HEK293T (cell line): ENCODE data around the gene PHACTR3.

Experiments
- CTCF ChIA-PET: fragments of 350-600 bp; formaldehyde crosslinking; extraction: SDS; loops from one replicate; lab custom pipeline; 2021; ENCODE audit warnings: antibody characterized with exemption, inconsistent platforms; lab: Yijun Ruan, JAX
- POLR2A ChIA-PET: fragments of 350-600 bp; formaldehyde crosslinking; extraction: SDS; loops from one replicate; lab custom pipeline; 2020; ENCODE audit warnings: antibody characterized with exemption, inconsistent platforms; lab: Yijun Ruan, JAX
- DNase-seq: peaks from one replicate; pipeline ENCODE4 v3.0.0; 2012; ENCODE audit warnings: mixed read lengths; ENCODE audit errors: extremely low spot score
- ARNT ChIP-seq: fragments of 450-650 bp; IDR thresholded peaks from 2 replicates; pipeline ENCODE4 v1.6.1; 2017; ENCODE audit warnings: mild to moderate bottlenecking
- BHLHE40 ChIP-seq: fragments of 450-650 bp; IDR thresholded peaks from 2 replicates; pipeline ENCODE4 v1.6.1; 2016; ENCODE audit warnings: mild to moderate bottlenecking, moderate library complexity, borderline replicate concordance
- CTBP1 ChIP-seq: fragments of 450-650 bp; IDR thresholded peaks from 2 replicates; pipeline ENCODE4 v1.6.1; 2016; ENCODE audit warnings: borderline replicate concordance
- ELF4 ChIP-seq: fragments of 450-650 bp; IDR thresholded peaks from 2 replicates; pipeline ENCODE4 v1.6.1; 2017; ENCODE audit warnings: antibody characterized with exemption
- FOXA1 ChIP-seq: fragments of 450-650 bp; IDR thresholded peaks from 2 replicates; pipeline ENCODE4 v1.6.1; 2016; ENCODE audit warnings: mild to moderate bottlenecking
- FOXK2 ChIP-seq: fragments of 450-650 bp; IDR thresholded peaks from 2 replicates; pipeline ENCODE4 v1.6.1; 2016; ENCODE audit warnings: mild to moderate bottlenecking
- HDGF ChIP-seq: fragments of 450-650 bp; IDR thresholded peaks from 2 replicates; pipeline ENCODE4 v1.6.1; 2017; ENCODE audit warnings: antibody characterized with exemption, borderline replicate concordance
- L3MBTL2 ChIP-seq: fragments of 450-650 bp; conservative IDR thresholded peaks from 2 replicates; pipeline ENCODE4 v1.6.1; 2016; ENCODE audit warnings: mild to moderate bottlenecking
- LEF1 ChIP-seq: fragments of 450-650 bp; IDR thresholded peaks from 2 replicates; pipeline ENCODE4 v1.6.1; 2017; ENCODE audit warnings: mild to moderate bottlenecking, borderline replicate concordance
- NFRKB ChIP-seq: fragments of 450-650 bp; IDR thresholded peaks from 2 replicates; pipeline ENCODE4 v1.6.1; 2016; ENCODE audit warnings: mild to moderate bottlenecking, moderate library complexity
- PKNOX1 ChIP-seq: fragments of 450-650 bp; IDR thresholded peaks from 2 replicates; pipeline ENCODE4 v1.6.1; 2016
- SP1 ChIP-seq: fragments of 450-650 bp; IDR thresholded peaks from 2 replicates; pipeline ENCODE4 v1.6.1; 2017
- SUZ12 ChIP-seq: fragments of 450-650 bp; IDR thresholded peaks from 2 replicates; pipeline ENCODE4 v1.6.1; 2016; ENCODE audit warnings: mild to moderate bottlenecking
- TARDBP ChIP-seq: fragments of 450-650 bp; IDR thresholded peaks from 2 replicates; pipeline ENCODE4 v1.6.1; 2016
- ZNF384 ChIP-seq: fragments of 450-650 bp; IDR thresholded peaks from 2 replicates; pipeline ENCODE4 v1.6.1; 2016

The PHACTR3 gene

GRCh38 chr20:59817846-59818615, 213.7 kb downstream of the PHACTR3 start:
- POLR2A ChIA-PET = no interaction called here
- CTCF ChIA-PET = no interaction called here
- DNase-seq = no peak
- TF ChIP-seq CTBP1 (no peak), HDGF (no peak), ARNT (no peak)

DNA sequence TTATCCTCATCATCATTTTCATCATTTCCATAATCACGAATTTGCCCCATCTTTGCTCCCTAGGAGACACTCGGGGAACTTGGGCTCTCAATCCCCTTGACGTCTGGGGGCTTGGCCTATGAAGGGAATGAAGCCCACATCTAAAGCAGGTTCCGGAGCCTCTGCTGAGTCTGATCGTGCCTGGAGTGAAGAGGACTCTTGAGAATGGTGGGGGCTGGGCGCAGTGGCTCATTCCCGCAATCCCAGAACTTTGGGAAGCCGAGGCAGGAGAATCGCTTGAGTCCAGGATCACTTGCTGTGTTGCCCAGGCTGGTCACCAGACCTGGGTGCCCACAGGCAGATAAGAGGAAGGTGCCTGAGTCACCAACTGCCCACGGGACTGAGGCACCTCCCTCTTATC, 214.6 kb downstream of the PHACTR3 start:
- TF ChIP-seq PKNOX1 = no peak
- ChIA-PET POLR2A (no interaction called here), CTCF (no interaction called here)
- no peak for DNase-seq

GRCh38 chr20:59819496-59820203, 215.3 kb downstream of the PHACTR3 start:
- TF ChIP-seq FOXK2 (no peak), NFRKB (no peak), ARNT (no peak)
- POLR2A ChIA-PET = interaction anchor here (1.4 kb wide), 1 partner anchor 120 kb away, joined by 3 read pairs; the partner anchor contains the start of genes FAM217B and PPP1R3D
- no peak for DNase-seq
- CTCF ChIA-PET = interaction anchor here (0.6 kb wide), 1 partner anchor 419 kb away, joined by 3 read pairs; no protein-coding TSS in a partner anchor

GRCh38 chr20:59820204-59821041, 216.1 kb downstream of the PHACTR3 start:
- ChIA-PET CTCF (interaction anchor here (0.6 kb wide), 1 partner anchor 420 kb away, joined by 3 read pairs; no protein-coding TSS in a partner anchor), POLR2A (interaction anchor here (1.4 kb wide), 1 partner anchor 119 kb away, joined by 3 read pairs; the partner anchor contains the start of genes FAM217B and PPP1R3D)
- no peak for DNase-seq
- no peak for TF ChIP-seq TARDBP
- TF ChIP-seq SP1 = no peak
- no peak for TF ChIP-seq CTBP1
- no peak for TF ChIP-seq ARNT
- TF ChIP-seq HDGF = no peak
- no peak for TF ChIP-seq L3MBTL2
- TF ChIP-seq LEF1 = no peak
- no peak for TF ChIP-seq SUZ12
- no peak for TF ChIP-seq NFRKB

GRCh38 chr20:59821201-59821600, 216.9 kb downstream of the PHACTR3 start:
- DNase-seq = no peak
- TF ChIP-seq FOXK2 = no peak
- TF ChIP-seq FOXA1 = no peak
- no peak for TF ChIP-seq BHLHE40
- no peak for TF ChIP-seq CTBP1
- ChIA-PET POLR2A (no interaction called here), CTCF (no interaction called here)

GRCh38 chr20:59821788-59822187, 217.4 kb downstream of the PHACTR3 start:
- CTCF ChIA-PET = no interaction called here
- POLR2A ChIA-PET = no interaction called here
- no peak for DNase-seq

GRCh38 chr20:59822291-59823029, 218.1 kb downstream of the PHACTR3 start:
- DNase-seq = no peak
- POLR2A ChIA-PET = no interaction called here
- CTCF ChIA-PET = no interaction called here
- TF ChIP-seq ELF4 (no peak), ZNF384 (no peak), ARNT (no peak), LEF1 (no peak), HDGF (no peak), BHLHE40 (no peak), L3MBTL2 (no peak), TARDBP (no peak)

More at GRCh38 chr20:59821788-59822187, 217.4 kb downstream of the PHACTR3 start:
- TF ChIP-seq HDGF = no peak
- no peak for TF ChIP-seq ELF4

DNA sequence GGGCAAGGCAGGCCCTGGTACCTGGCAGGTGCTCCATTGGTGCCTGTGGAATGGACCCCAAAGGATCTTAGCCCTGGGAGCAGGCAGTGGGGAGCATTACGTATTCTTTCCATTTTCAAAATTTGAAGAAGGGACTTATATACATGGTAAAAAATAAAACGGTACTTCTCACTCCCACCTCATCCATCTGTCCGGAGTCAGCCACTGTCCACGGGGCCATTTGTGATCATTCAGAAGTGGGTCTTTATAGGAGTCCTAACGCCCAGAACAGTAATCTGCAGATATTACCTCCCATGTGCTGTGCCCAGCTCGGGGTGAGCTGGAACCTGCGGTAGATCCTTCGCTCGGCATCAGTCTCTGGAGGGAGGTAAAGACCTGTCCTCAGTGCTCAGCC, 218.7 kb downstream of the PHACTR3 start:
- DNase-seq = no peak
- POLR2A ChIA-PET = no interaction called here
- CTCF ChIA-PET = no interaction called here

More for the DNA sequence above, 218.7 kb downstream of the PHACTR3 start:
- TF ChIP-seq ZNF384 = no peak
